Smooth muscle cell (in vitro differentiated cells): ENCODE data around the gene SARNP. TPM values are rescaled to one million over a fixed set of nuclear protein-coding genes. Genes with fewer than 3 reads are reported as not detected.
A peak's percentile ranks its signal among the peaks of the same experiment; 100 is the strongest.

Experiments
- DNase-seq: peaks from one replicate; lab custom pipeline; 2025; ENCODE audit not compliant: unreplicated experiment; lab: John Stamatoyannopoulos, UW
- H2AFZ ChIP-seq: fragments of 200-600 bp; sonication (generic); 2 replicates; pipeline ENCODE4 v1.6.0; 2016; ENCODE audit warnings: antibody characterized with exemption, low read depth, mild to moderate bottlenecking
- H3F3A ChIP-seq: fragments of 200-600 bp; sonication (generic); 2 replicates; pipeline ENCODE4 v1.6.0; 2017; ENCODE audit warnings: antibody characterized with exemption, low read depth
- H3K27ac ChIP-seq: fragments of 200-600 bp; sonication (generic); 2 replicates; pipeline ENCODE4 v1.5.1; 2016; ENCODE audit warnings: low read depth, mild to moderate bottlenecking
- H3K27me3 ChIP-seq: fragments of 200-600 bp; sonication (generic); 2 replicates; pipeline ENCODE4 v1.6.1; 2016; ENCODE audit warnings: low read depth, mild to moderate bottlenecking
- H3K36me3 ChIP-seq: fragments of 200-600 bp; sonication (generic); 2 replicates; pipeline ENCODE4 v1.5.1; 2016; ENCODE audit warnings: low read depth
- H3K4me1 ChIP-seq: fragments of 200-600 bp; sonication (generic); 2 replicates; pipeline ENCODE4 v1.5.1; 2016; ENCODE audit warnings: low read depth
- H3K4me2 ChIP-seq: fragments of 200-600 bp; sonication (generic); 2 replicates; pipeline ENCODE4 v1.6.0; 2016; ENCODE audit warnings: mild to moderate bottlenecking
- H3K4me3 ChIP-seq: fragments of 200-600 bp; sonication (generic); 2 replicates; pipeline ENCODE4 v1.5.1; 2016; ENCODE audit warnings: mild to moderate bottlenecking
- H3K79me2 ChIP-seq: fragments of 200-600 bp; sonication (generic); 2 replicates; pipeline ENCODE4 v1.6.0; 2016; ENCODE audit warnings: low read depth, mild to moderate bottlenecking
- H3K9ac ChIP-seq: fragments of 200-600 bp; sonication (generic); 2 replicates; pipeline ENCODE4 v1.6.0; 2016; ENCODE audit warnings: low read depth
- H3K9me3 ChIP-seq: fragments of 200-600 bp; sonication (generic); replicated peaks from 2 replicates; pipeline ENCODE4 v1.5.1; 2016; ENCODE audit warnings: low read depth
- H4K20me1 ChIP-seq: fragments of 200-600 bp; sonication (generic); 2 replicates; pipeline ENCODE4 v1.6.0; 2016; ENCODE audit warnings: low read depth
- WGBS: methylation state at CpG from one replicate; pipeline ENCODE4 v1.1.7; 2016; ENCODE audit warnings: low lambda C conversion rate; 5-methylcytosine and 5-hydroxymethylcytosine counted together
- polyA plus RNA-seq: library from polyadenylated mRNA; unstranded; fragments of >200 nt; fragmentation: Nextera tagmentation; extraction: Ambion mirVana; gene quantifications from 2 replicates; pipeline ENCODE4 v1.2.1, GENCODE V29; 2016
- total RNA-seq: library from RNA; depleted of rRNA; stranded (reverse); fragments of >200 nt; gene quantifications from 2 replicates; pipeline ENCODE4 v1.2.3, GENCODE V29; 2014
- TF ChIP-seq, protein P1 (sequence below): fragments of 200-600 bp; sonication (generic); IDR thresholded peaks from 2 replicates; pipeline ENCODE4 v1.5.1; 2017; ENCODE audit warnings: borderline replicate concordance, mild to moderate bottlenecking, antibody characterized with exemption; ENCODE audit not compliant: insufficient read depth, poor library complexity, severe bottlenecking

The SARNP gene
- total and polyA plus RNA-seq, 2 experiments from 2014 or later, result 128 to 169 TPM

DNA sequence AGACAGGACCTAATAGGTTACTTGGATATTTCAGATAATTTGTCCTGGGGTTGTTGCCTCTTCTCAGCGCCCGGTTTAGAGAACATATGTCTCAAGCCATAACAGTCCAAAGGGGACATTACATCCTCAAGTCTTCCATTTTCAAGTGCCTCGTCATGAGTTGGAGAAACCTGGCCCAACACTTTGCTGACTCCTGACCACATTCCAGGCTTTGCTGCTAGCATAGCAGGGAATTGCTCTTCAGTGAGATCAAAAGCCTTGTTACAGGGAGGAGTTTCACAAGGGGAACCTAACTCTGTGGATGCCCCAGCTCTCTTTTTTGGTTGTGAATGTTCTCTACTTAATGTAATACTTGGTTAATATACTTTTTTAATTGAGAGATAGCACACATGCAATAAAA lies 33.4 kb upstream of the SARNP start:
- Histone ChIP-seq H3K4me2 (peak overlapping the region; percentile 3), H3K27ac (peak overlapping the region; percentile 100), H4K20me1 (no peaks in the 10 kb centered on the region), H3K9ac (no peak overlapping the region), H3F3A (no peaks in the 10 kb centered on the region), H3K36me3 (no peaks in the 10 kb centered on the region), H3K4me1 (peaks cover 24% of the 10 kb centered on the region), H3K27me3 (no peaks in the 10 kb centered on the region), H2AFZ (no peak overlapping the region), H3K4me3 (no peak overlapping the region), H3K79me2 (no peaks in the 10 kb centered on the region), H3K9me3 (no peaks in the 10 kb centered on the region)
- TF ChIP-seq, protein P1, sequence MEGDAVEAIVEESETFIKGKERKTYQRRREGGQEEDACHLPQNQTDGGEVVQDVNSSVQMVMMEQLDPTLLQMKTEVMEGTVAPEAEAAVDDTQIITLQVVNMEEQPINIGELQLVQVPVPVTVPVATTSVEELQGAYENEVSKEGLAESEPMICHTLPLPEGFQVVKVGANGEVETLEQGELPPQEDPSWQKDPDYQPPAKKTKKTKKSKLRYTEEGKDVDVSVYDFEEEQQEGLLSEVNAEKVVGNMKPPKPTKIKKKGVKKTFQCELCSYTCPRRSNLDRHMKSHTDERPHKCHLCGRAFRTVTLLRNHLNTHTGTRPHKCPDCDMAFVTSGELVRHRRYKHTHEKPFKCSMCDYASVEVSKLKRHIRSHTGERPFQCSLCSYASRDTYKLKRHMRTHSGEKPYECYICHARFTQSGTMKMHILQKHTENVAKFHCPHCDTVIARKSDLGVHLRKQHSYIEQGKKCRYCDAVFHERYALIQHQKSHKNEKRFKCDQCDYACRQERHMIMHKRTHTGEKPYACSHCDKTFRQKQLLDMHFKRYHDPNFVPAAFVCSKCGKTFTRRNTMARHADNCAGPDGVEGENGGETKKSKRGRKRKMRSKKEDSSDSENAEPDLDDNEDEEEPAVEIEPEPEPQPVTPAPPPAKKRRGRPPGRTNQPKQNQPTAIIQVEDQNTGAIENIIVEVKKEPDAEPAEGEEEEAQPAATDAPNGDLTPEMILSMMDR, result no peak
- 69% methylated on average over 3 of the region's 3 CpGs for WGBS
- no peak for DNase-seq

- Histone ChIP-seq H3K9ac (no peak overlapping the region), H3K27me3 (no peaks in the 10 kb centered on the region), H3K4me3 (no peak overlapping the region), H3K9me3 (no peaks in the 10 kb centered on the region), H3F3A (no peaks in the 10 kb centered on the region), H3K4me1 (peaks cover 27% of the 10 kb centered on the region), H4K20me1 (no peaks in the 10 kb centered on the region), H3K27ac (peak overlapping the region; percentile 100), H3K36me3 (no peaks in the 10 kb centered on the region), H3K79me2 (no peaks in the 10 kb centered on the region), H3K4me2 (peak overlapping the region; percentile 3), H2AFZ (no peak overlapping the region)
- DNase-seq, result no peak
- WGBS, result 11% methylated on average over 1 of the region's 1 CpG
- TF ChIP-seq, protein P1, result no peak
These were observed 32.9 kb upstream of the SARNP start for GRCh38 chr12:55850401-55850800.

DNA sequence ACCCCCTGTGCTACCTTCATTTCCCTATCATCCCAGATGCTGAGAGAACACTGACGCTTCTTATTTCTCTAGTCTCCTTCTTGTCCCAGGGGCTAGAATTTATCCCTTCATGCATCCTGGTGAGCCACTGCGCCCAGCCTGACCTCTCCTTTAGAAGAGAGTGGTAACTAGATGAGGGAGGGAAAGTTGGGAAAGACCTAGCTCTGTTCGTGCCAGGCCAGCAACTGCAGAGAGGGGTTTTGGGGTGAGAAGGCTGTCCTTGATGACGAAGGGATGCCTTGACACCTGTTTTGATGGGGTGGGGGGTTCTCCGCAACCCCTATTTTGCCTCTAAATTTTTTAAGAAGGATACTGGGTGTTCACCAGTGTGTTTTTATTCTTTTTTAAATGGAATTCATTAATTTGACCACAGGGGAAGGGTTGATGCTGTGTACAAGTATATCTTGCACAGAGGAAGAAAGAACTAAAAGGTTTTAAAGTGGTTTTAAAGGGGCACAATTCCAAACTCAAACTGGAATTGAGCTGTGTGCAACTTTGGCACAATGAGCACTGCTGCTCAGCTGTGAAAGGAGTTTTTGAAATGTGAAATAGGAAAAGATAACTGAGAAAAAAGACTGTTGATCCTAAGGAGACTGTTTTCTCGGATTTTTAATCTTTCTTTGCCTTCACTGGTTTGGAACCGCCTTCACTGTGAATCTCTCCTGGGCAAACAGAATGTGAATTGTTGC lies 32.3 kb upstream of the SARNP start:
- no peaks in the 10 kb centered on the region for H3K36me3 ChIP-seq
- TF ChIP-seq, protein P1, result no peak
- peaks cover 27% of the 10 kb centered on the region for H3K4me1 ChIP-seq
- DNase-seq, result no peak
- no peaks in the 10 kb centered on the region for H3K27me3 ChIP-seq
- WGBS, result 83% methylated on average over 7 of the region's 7 CpGs
- no peak overlapping the region for H3K4me3 ChIP-seq
- peak overlapping the region; percentile 100 for H3K27ac ChIP-seq
- no peaks in the 10 kb centered on the region for H3K79me2 ChIP-seq
- no peak overlapping the region for H3K9ac ChIP-seq
- H2AFZ ChIP-seq, result no peak overlapping the region
- H3K4me2 ChIP-seq, result peak overlapping the region; percentile 3
- H4K20me1 ChIP-seq, result no peaks in the 10 kb centered on the region
- no peaks in the 10 kb centered on the region for H3K9me3 ChIP-seq
- no peaks in the 10 kb centered on the region for H3F3A ChIP-seq

DNA sequence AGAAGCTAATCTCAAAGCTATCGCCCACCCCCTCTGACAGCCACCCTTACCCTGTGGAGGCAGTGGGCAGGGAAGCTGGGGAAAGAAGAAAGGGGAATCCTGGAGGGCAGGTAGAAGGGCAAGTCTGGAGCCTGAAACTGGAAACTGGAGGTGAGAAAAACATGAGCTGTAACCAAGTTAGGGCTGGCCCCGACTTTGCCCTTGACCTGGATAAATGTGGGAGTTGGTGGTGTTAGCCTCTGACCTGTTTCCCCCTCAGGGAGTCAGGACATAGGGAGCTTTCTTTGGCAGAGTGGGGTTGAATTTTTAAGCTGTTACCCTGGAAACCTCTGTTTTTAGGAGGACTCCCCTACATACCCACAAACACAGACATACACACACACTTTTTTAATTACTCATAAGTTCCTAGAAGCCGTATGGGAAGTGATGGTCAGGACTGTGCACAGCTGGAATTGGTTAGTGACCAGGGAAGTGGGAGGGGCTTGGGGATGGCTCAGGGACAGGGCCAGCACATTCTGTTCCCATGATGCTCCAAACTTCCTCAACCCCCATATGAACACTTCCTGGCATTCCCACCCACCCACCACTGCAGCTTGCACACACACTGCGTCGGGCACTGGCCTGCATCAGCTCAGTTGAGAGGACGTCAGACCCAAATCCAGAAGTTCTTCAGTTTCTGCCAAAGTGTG lies 30.2 kb upstream of the SARNP start:
- Histone ChIP-seq H3K79me2 (no peaks in the 10 kb centered on the region), H3K4me1 (peaks cover 27% of the 10 kb centered on the region), H4K20me1 (no peaks in the 10 kb centered on the region), H3K9me3 (no peaks in the 10 kb centered on the region), H3K36me3 (no peaks in the 10 kb centered on the region), H2AFZ (no peak overlapping the region), H3K9ac (peak overlapping the region; percentile 97), H3K27me3 (no peaks in the 10 kb centered on the region), H3K27ac (peak overlapping the region; percentile 100), H3F3A (peaks cover 4% of the 10 kb centered on the region), H3K4me2 (peak overlapping the region; percentile 77), H3K4me3 (peak overlapping the region; percentile 27)
- TF ChIP-seq, protein P1, result no peak
- peak; percentile 61 for DNase-seq
- 15% methylated on average over 6 of the region's 6 CpGs for WGBS
